Right atrium auricular region (tissue), 2 donors: ENCODE results near the gene FAM162A. TPM values are rescaled to one million over a fixed set of nuclear protein-coding genes. Genes with fewer than 3 reads are reported as not detected.

Experiments used
- DNase-seq: peaks from one replicate; pipeline ENCODE4 v3.0.0-alpha.2; 2019; ENCODE audit warnings: low spot score
- H3K27ac ChIP-seq, 2 donors: fragments of 200-600 bp; sonication (generic); 1 replicate in 1 of 2; 2 replicates in 1 of 2; pipeline ENCODE4 v1.5.1; 2016 to 2019
- H3K27me3 ChIP-seq, 2 donors: fragments of 200-600 bp; sonication (generic); one replicate each; pipeline versions ENCODE4 v1.5.1 to v1.6.0; 2017 to 2019
- H3K36me3 ChIP-seq: fragments of 200-600 bp; sonication (generic); one replicate; pipeline ENCODE4 v1.5.1; 2016
- H3K4me1 ChIP-seq, 2 donors: fragments of 200-600 bp; sonication (generic); one replicate each; pipeline versions ENCODE4 v1.5.1 to v1.6.0; 2017 to 2019
- H3K4me3 ChIP-seq, 2 donors: fragments of 200-600 bp; sonication (generic); 1 replicate in 1 of 2; 2 replicates in 1 of 2; pipeline ENCODE4 v1.5.1; 2017 to 2019; ENCODE audit warnings: mild to moderate bottlenecking in 1 of 2, moderate library complexity in 1 of 2
- H3K9me3 ChIP-seq, 2 donors: fragments of 200-600 bp; sonication (generic); one replicate each; pipeline ENCODE4 v1.5.1; 2019
- total RNA-seq, 2 donors: library from RNA; depleted of rRNA; stranded (reverse); fragments of >200 nt; gene quantifications; one replicate each; pipeline ENCODE4 v1.1.0, GENCODE V29; 2016
- TF ChIP-seq, protein P1 (sequence below), 2 donors: fragments of 200-600 bp; sonication (generic); IDR thresholded peaks; one replicate each; pipeline ENCODE4 v1.5.1; 2019; ENCODE audit warnings: antibody characterized with exemption in 2 of 2

The FAM162A gene
- total RNA-seq, 2 donors from 2014 or later: 55.3 to 88.4 TPM

DNA sequence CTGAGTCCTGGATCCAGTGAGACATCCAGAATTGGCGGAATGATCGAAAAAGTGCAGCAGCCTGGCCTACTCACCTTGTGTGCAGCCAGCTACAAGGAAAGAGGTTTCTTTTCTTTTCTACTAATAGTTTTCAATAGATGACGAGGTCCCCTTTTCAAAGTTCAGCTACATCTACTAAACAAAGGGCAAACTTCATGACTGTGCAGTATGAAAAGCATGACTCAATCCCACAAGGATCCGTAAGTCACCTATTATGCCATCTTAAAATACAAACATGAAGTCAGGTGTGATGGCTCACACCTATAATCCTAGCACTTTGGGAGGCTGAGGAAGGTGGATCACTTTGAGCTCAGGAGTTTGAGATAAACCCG, 17.6 kb upstream of the FAM162A start:
- Histone ChIP-seq H3K27me3 (no peaks in the 10 kb centered on the region), H3K27ac (no peak overlapping the region), H3K9me3 (no peaks in the 10 kb centered on the region), H3K36me3 (peaks cover 56% of the 10 kb centered on the region), H3K4me3 (no peak overlapping the region), H3K4me1 (no peaks in the 10 kb centered on the region)
- no peak for DNase-seq
- TF ChIP-seq, protein P1, sequence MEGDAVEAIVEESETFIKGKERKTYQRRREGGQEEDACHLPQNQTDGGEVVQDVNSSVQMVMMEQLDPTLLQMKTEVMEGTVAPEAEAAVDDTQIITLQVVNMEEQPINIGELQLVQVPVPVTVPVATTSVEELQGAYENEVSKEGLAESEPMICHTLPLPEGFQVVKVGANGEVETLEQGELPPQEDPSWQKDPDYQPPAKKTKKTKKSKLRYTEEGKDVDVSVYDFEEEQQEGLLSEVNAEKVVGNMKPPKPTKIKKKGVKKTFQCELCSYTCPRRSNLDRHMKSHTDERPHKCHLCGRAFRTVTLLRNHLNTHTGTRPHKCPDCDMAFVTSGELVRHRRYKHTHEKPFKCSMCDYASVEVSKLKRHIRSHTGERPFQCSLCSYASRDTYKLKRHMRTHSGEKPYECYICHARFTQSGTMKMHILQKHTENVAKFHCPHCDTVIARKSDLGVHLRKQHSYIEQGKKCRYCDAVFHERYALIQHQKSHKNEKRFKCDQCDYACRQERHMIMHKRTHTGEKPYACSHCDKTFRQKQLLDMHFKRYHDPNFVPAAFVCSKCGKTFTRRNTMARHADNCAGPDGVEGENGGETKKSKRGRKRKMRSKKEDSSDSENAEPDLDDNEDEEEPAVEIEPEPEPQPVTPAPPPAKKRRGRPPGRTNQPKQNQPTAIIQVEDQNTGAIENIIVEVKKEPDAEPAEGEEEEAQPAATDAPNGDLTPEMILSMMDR (IDR thresholded peaks at IDR 0.05): no peak

DNA sequence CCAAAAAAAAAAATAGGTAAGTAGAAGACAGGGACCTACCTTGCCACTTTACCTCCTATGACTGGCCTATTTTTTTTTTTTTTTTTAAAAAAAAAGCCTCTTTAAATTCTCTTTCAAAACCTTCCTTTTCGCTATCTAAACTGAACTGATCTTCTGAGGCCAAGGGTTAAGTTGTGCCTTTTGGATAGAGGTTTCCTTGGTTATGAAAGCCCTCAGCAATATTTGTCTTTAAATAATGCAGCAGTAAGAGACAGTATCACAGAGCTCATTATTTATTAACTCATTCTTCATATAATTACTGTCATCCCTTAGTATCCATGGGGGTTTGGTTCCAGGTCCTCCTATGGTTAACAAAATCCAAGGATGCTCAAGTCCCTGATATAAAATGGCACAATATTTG, 9.9 kb upstream of the FAM162A start:
- TF ChIP-seq, protein P1 (IDR thresholded peaks at IDR 0.05): no peak
- peaks cover 6% of the 10 kb centered on the region for H3K36me3 ChIP-seq
- no peaks in the 10 kb centered on the region for H3K27me3 ChIP-seq
- no peaks in the 10 kb centered on the region for H3K9me3 ChIP-seq
- H3K4me3 ChIP-seq: no peak overlapping the region
- no peaks in the 10 kb centered on the region for H3K4me1 ChIP-seq
- no peak overlapping the region for H3K27ac ChIP-seq
- no peak for DNase-seq

DNA sequence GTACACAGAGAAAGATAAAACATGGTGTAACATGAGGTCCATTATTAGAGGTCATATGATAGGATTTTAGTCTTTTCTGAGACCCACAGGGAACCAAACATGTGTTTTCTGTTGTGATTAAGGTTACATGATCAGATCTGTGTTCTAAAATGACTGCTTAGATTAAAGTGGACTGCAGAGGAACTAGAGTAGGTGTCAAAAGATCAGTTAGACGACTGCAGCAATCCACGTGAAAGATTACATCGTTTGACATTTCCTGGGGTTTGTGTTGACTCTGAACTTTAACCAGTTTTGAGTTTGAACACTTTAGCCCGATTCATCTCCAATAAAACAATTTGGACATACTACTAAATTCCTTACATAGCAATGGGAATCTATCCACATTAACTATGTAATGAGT, 6.0 kb upstream of the FAM162A start:
- peaks cover 0 to 8% of the 10 kb centered on the region in 2 donors for H3K4me1 ChIP-seq
- no peak overlapping the region for H3K4me3 ChIP-seq
- H3K27me3 ChIP-seq: no peaks in the 10 kb centered on the region
- TF ChIP-seq, protein P1 (IDR thresholded peaks at IDR 0.05): no peak
- no peak for DNase-seq
- no peaks in the 10 kb centered on the region for H3K9me3 ChIP-seq
- no peaks in the 10 kb centered on the region for H3K36me3 ChIP-seq
- no peak overlapping the region for H3K27ac ChIP-seq

DNA sequence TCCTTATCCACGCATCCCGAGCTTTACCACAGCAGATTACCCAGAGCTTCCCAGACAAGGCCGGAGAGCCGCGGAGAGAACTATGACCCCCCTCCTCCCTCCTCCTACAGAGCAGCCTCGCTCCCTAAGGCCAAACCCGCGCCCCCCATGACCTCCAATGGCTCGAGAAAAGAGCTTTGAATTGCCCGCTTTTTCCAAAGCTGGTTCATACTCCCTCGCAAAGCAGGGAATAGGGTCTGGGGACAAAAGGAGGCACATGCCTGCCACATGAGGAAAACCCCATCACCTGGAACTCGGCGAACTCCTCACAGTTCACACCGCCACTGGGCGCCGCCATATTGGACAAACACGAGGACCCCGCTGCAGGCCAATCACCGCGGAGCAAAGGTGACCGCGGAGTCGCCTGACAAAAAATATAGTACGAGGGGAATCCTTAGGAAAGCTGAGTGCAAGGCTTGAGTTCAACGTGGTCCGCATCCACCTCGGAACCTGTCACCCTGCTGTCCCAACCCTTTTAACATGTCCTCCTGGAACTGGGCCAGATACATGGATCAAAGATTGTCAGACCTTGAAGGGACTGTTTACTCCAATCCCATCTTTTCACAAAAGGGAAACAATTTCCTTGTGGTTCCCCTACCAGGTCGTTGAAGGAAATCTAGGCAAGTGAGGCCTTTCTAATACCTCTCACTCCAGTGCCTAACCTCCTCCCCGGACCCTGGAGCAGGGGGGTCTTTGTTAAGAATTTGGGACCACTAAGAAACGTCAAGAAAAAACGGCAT, 905 bp upstream of the FAM162A start, which contains the start of gene MIX23:
Gene MIX23 (minus strand): TSS at position 344 of the 779 bp plus-strand sequence. CDS start 7 bp downstream, at position 337.
- H3K36me3 ChIP-seq: no peaks in the 10 kb centered on the region
- peaks cover 0 to 19% of the 10 kb centered on the region in 2 donors for H3K4me1 ChIP-seq
- H3K9me3 ChIP-seq: no peaks in the 10 kb centered on the region
- no peaks in the 10 kb centered on the region for H3K27me3 ChIP-seq
- H3K4me3 ChIP-seq: peak within 1 kb of the TSS; percentile 89 to 91
- peak; percentile 90 for DNase-seq
- TF ChIP-seq, protein P1 (IDR thresholded peaks at IDR 0.05): no peak
- H3K27ac ChIP-seq: peak within 1 kb of the TSS; percentile 90 to 95

DNA sequence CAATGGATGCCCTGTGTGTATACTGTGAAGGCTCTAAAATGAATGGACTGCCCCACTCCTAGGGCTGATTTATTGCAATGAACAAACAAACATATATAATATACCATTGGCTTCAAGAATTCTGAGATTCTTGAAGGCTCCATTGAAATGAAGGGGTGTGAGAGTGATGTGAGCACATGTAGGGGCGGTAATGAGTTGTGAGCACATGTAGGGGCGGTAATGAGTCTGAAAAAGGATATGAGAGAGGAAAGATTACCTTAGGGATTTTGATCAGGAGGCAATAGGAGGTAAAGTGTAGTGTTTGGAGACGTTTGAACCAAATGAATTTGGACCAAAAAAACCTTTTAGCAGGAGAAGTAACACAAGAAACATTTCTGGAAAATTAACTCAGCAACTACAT, 3.7 kb downstream of the FAM162A start:
- DNase-seq: no peak
- Histone ChIP-seq H3K9me3 (no peaks in the 10 kb centered on the region), H3K4me3 (no peak overlapping the region), H3K4me1 (peaks cover 0 to 28% of the 10 kb centered on the region in 2 donors), H3K36me3 (no peaks in the 10 kb centered on the region), H3K27me3 (no peaks in the 10 kb centered on the region), H3K27ac (no peak overlapping the region)
- TF ChIP-seq, protein P1 (IDR thresholded peaks at IDR 0.05): no peak
